DOHH2 (cell line): ENCODE measurements around the gene ARF1.

Experiments used
- EZH2phosphoT487 ChIP-seq: fragments of 200-600 bp; sonication (generic); IDR thresholded peaks from 2 replicates; pipeline ENCODE4 v1.6.1; 2017; ENCODE audit warnings: borderline replicate concordance, mild to moderate bottlenecking, antibody characterized with exemption, low read length, moderate library complexity, mixed read lengths
- TF ChIP-seq, protein P1 (sequence below): fragments of 200-600 bp; sonication (generic); IDR thresholded peaks from one replicate; pipeline ENCODE4 v1.5.1; 2014; ENCODE audit warnings: antibody characterized with exemption, mild to moderate bottlenecking, low read depth, low read length; ENCODE audit not compliant: poor library complexity, severe bottlenecking

- TF ChIP-seq EZH2phosphoT487: no peak
- TF ChIP-seq, protein P1, sequence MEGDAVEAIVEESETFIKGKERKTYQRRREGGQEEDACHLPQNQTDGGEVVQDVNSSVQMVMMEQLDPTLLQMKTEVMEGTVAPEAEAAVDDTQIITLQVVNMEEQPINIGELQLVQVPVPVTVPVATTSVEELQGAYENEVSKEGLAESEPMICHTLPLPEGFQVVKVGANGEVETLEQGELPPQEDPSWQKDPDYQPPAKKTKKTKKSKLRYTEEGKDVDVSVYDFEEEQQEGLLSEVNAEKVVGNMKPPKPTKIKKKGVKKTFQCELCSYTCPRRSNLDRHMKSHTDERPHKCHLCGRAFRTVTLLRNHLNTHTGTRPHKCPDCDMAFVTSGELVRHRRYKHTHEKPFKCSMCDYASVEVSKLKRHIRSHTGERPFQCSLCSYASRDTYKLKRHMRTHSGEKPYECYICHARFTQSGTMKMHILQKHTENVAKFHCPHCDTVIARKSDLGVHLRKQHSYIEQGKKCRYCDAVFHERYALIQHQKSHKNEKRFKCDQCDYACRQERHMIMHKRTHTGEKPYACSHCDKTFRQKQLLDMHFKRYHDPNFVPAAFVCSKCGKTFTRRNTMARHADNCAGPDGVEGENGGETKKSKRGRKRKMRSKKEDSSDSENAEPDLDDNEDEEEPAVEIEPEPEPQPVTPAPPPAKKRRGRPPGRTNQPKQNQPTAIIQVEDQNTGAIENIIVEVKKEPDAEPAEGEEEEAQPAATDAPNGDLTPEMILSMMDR: no peak
Observed at GRCh38 chr1:228034954-228035837, 47.3 kb upstream of the ARF1 start.
